Mucosa of descending colon (tissue), 3 donors: ENCODE results near the gene TMEM86B. TPM values are rescaled to one million over a fixed set of nuclear protein-coding genes. Genes with fewer than 3 reads are reported as not detected.
A peak's percentile ranks its signal among the peaks of the same experiment; 100 is the strongest.
"Not testable (repeated sequence)": the region's sequence is repeated elsewhere in the genome, so short reads cannot be mapped to it uniquely, and the experiment has no call there.

Experiments used
- ATAC-seq: fragments of 200-7000 bp; cut with Tn5 transposase; one replicate; pipeline ENCODE4 v1.9.1; 2020; ENCODE audit warnings: mild to moderate bottlenecking, moderate library complexity
- DNase-seq, 3 donors: peaks; one replicate each; pipeline ENCODE4 v3.0.0-alpha.2; 2020
- H3K36me3 ChIP-seq: fragments of 200-600 bp; one replicate; pipeline ENCODE4 v1.8.0; 2021; ENCODE audit warnings: low read depth, mild to moderate bottlenecking
- H3K4me1 ChIP-seq: fragments of 200-600 bp; one replicate; pipeline ENCODE4 v1.8.0; 2021; ENCODE audit warnings: low read depth, mild to moderate bottlenecking
- H3K4me3 ChIP-seq: fragments of 200-600 bp; one replicate; pipeline ENCODE4 v1.8.0; 2021; ENCODE audit warnings: mild to moderate bottlenecking
- H3K9me3 ChIP-seq: fragments of 200-600 bp; one replicate; pipeline ENCODE4 v1.8.0; 2021; ENCODE audit warnings: mild to moderate bottlenecking
- CTCF ChIP-seq: fragments of 200-600 bp; IDR thresholded peaks from one replicate; pipeline ENCODE4 v1.8.0; 2022; ENCODE audit warnings: antibody characterized with exemption, mild to moderate bottlenecking
- intact Hi-C, 2 donors: fragments of 100-400 bp; cut with DNase I in 1 of 2; cut with micrococcal nuclease in 1 of 2; formaldehyde crosslinking; loops; one replicate each; pipeline versions ENCODE4 v1.11.0 to v1.11.1; 2022; cut with DNase I, micrococcal nuclease
- total RNA-seq, 3 donors: library from RNA; stranded (reverse); fragmentation: NEBNext Ultra II Directional in 2 of 3; extraction: Animal tissue kit (Norgen Biotek cat#: 25700) in 2 of 3; gene quantifications; one replicate each; pipeline versions ENCODE4 v1.2.1 to v1.2.4, GENCODE V29; 2021 to 2023
- donor health status: DM: no; HTN: no; CAD: no; lungs with moderate emphysema.
- donor health status: DM: no; HTN: no; CAD: no.
- donor health status: DM: no; HTN: yes; CAD: no.

The TMEM86B gene
- total RNA-seq, 3 donors from 2014 or later, result 3.4 to 4.5 (median 3.7) TPM

GRCh38 chr19:55212447-55212846 lies 16.1 kb downstream of the TMEM86B start:
- ATAC-seq (peak; percentile 28), DNase-seq (peak; percentile 61 to 76 (median 75))
- Histone ChIP-seq H3K4me1 (peaks cover 9% of the 10 kb centered on the region), H3K36me3 (no peaks in the 10 kb centered on the region), H3K9me3 (no peaks in the 10 kb centered on the region), H3K4me3 (no peak overlapping the region)
- intact Hi-C loops, result no loop called here
- peak; percentile 9 for TF ChIP-seq CTCF

- no peak for DNase-seq
- H3K36me3 ChIP-seq, result no peaks in the 10 kb centered on the region
- TF ChIP-seq CTCF, result no peak
- intact Hi-C loops, result no loop called here
- H3K9me3 ChIP-seq, result no peaks in the 10 kb centered on the region
- ATAC-seq, result peak; percentile 27
- peaks cover 7% of the 10 kb centered on the region for H3K4me1 ChIP-seq
- no peak overlapping the region for H3K4me3 ChIP-seq
Observed at GRCh38 chr19:55209693-55210472, 18.7 kb downstream of the TMEM86B start.

GRCh38 chr19:55208880-55209692 lies 19.5 kb downstream of the TMEM86B start, which contains the start of gene PTPRH:
PTPRH (minus strand) TSS chr19:55209501; CDS start chr19:55209433, 68 bp downstream.
- no peak within 1 kb of the TSS for H3K4me3 ChIP-seq
- intact Hi-C loops, result no loop called here
- H3K36me3 ChIP-seq, result no peaks in the 10 kb centered on the region
- H3K9me3 ChIP-seq, result no peaks in the 10 kb centered on the region
- DNase-seq (peak; percentile 82 to 85 (median 85)), ATAC-seq (peak; percentile 86)
- no peak for TF ChIP-seq CTCF
- H3K4me1 ChIP-seq, result peaks cover 7% of the 10 kb centered on the region

GRCh38 chr19:55206664-55207500 lies 21.7 kb downstream of the TMEM86B start:
- Histone ChIP-seq H3K36me3 (no peaks in the 10 kb centered on the region), H3K4me1 (peaks cover 7% of the 10 kb centered on the region), H3K9me3 (no peaks in the 10 kb centered on the region), H3K4me3 (no peak overlapping the region)
- intact Hi-C loops, result no loop called here
- DNase-seq, result peak; percentile 89 to 91 (median 91)
- no peak for TF ChIP-seq CTCF
- ATAC-seq, result peak; percentile 88

- DNase-seq, H3K9me3 ChIP-seq, H3K4me1 ChIP-seq, intact Hi-C loops, H3K36me3 ChIP-seq, H3K4me3 ChIP-seq, ATAC-seq: not testable (repeated sequence)
Observed at GRCh38 chr19:55202199-55202598, 26.4 kb downstream of the TMEM86B start.
